GM18520 (cell line): ENCODE results near the gene NAV3.
"Not testable (repeated sequence)": the region's sequence is repeated elsewhere in the genome, so short reads cannot be mapped to it uniquely, and the experiment has no call there.

Experiments used
- ATAC-seq: cut with Tn5 transposase; IDR thresholded peaks from one replicate; pipeline ENCODE4 v1.9.1; 2021; ENCODE audit not compliant: unreplicated experiment

Gene NAV3

DNA sequence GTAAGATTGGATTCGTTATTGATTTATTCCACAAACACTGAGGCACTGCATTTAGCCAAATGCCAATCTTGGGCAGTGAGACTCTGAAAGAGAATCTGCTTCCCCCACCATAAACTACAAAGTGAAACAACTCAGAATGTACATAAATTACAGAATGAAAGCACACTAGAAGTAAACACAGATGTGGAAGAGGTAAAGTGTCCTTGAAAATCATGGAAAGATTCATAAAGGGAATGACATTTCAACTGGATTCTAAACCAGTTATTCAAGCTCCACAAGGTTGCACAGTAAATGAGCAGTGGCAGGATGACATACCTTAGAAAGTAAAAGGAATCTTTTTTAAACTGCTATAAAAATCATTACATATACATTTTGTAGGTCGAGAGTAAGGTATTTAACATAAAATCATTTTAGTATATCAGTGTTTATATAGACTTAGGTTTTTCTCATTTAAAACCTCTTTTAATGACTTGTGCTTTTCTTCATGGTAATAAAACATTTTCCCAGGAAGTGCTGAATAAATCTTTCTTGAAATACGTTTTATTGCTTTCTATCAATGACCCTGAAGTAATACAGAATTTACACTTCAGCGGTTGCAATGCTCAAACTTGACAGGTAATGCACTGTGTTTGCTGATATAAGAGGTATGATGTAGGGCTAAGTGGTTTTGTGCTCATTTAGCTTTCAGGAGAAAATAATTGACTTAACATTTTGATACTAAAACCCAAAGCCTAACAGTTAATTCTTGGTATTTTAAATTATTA, 270.6 kb downstream of the NAV3 start:
- ATAC-seq, result no peak

DNA sequence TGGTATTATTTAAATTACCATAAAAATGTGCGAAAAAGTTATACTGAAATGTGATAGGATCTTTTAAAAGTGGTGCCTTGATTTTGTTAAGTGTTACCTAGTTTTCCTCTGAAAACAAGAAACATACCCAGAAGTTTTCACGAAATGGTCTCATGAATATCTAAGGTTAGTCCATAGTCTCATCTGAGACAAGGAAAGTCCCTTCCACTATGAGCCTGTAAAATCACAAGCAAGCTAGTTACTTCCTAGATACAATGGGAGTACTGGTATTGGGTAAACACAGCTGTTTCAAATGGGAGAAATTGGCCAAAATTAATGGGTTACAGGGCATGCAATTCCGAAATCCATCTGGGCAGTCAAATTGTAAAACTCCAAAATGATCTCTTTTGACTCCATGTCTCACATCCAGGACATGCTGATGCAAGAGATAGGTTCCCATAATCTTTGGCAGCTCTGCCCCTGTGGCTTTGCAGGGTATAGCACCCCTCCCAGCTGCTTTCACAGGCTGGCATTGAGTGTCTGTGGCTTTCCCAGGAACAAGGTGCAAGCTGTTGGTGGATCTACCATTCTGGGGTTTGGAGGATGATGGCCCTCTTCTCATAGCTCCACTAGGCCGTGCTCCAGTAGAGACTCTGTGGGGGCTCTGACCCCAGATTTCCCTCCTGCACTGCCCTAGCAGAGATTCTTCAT, 271.4 kb downstream of the NAV3 start:
- ATAC-seq, result no peak

DNA sequence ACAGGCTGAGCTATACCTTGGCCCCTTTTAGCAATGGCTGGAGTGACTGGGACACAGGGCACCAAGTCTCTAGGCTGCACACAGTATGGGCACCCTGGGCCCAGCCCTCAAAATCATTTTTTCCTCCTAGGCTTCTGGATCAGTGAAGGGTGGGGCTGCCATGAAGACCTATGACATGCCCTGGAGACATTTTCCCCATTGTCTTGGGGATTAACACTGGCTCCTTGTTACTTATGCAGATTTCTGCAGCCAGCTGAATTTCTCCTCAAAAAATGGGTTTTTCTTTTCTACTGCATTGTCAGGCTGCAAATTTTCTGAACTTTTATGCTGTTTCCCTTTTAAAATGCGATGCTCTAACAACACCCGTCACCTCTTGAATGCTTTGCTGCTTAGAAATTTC, 272.1 kb downstream of the NAV3 start:
- ATAC-seq, result not testable (repeated sequence)

DNA sequence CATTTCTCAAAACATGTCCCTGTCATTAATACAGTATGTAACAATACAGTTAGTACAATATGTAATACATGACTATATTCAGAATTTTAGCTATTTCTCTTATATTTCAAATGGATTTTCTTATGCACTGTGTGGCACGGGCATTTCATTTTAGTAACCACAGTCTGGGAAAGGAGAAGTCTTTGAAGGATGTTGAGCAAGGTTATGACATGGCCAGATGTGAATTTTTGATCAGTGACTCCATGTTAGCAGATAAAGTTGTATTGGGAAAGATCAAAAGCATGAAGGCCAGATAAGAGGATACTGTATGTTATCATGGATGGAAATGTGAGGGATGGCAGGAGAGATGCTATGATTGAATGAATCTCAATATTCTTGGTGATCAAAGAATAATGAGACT, 285.2 kb downstream of the NAV3 start:
- ATAC-seq, result no peak

DNA sequence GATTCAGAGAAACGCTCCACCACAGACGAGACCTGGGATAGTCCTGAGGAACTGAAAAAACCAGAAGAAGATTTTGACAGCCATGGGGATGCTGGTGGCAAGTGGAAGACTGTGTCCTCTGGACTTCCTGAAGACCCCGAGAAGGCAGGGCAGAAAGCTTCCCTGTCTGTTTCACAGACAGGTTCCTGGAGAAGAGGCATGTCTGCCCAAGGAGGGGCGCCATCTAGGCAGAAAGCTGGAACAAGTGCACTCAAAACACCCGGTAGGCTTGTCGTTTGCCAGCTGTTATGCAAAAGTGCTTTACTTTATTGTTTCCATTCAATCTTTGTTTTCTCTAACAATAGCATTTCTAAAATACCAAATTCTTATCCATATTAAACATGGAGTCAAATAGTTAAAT, 287.3 kb downstream of the NAV3 start:
- ATAC-seq, result no peak

DNA sequence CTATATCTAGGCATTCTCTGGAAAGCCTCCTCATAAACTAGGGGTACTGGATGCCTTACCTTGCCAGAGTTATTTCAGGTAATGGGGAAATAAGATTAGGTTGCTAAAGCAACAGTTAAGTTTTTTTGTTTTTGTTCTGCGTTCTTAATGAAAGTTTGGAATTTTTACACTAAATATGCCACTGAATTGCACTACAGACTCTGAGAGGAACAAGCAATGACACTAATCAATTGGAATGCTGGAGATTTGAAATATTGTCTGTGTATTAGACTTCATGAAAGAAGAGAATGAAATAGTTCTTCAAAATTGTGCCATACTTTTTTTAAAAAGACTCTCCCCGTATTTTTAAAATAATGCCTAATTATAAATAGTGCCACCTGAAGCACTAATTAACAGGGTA, 287.8 kb downstream of the NAV3 start:
- no peak for ATAC-seq

DNA sequence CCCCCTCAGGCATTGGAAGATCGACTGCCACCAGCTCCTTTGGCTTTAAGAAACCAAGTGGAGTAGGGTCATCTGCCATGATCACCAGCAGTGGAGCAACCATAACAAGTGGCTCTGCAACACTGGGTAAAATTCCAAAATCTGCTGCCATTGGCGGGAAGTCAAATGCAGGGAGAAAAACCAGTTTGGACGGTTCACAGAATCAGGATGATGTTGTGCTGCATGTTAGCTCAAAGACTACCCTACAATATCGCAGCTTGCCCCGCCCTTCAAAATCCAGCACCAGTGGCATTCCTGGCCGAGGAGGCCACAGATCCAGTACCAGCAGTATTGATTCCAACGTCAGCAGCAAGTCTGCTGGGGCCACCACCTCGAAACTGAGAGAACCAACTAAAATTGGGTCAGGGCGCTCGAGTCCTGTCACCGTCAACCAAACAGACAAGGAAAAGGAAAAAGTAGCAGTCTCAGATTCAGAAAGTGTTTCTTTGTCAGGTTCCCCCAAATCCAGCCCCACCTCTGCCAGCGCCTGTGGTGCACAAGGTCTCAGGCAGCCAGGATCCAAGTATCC, 288.7 kb downstream of the NAV3 start:
- no peak for ATAC-seq

DNA sequence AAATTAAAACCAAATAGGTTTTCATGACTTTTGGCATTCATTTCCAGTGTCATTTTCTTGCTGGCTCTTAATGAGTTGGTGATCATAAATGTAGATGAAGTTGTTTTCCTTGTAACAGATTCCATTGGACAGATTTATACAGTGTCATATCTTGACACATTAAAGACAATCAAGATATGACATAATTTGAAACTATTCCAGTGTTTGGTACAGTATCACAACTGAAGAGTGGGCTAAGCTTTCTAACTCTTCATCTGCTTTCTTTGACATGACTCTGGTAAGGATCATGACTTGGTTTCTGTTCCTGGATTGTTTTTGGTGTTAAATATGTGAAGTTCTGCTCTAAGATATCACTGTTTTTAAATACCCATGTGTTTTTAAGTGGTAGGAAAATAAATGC, 289.6 kb downstream of the NAV3 start:
- no peak for ATAC-seq

DNA sequence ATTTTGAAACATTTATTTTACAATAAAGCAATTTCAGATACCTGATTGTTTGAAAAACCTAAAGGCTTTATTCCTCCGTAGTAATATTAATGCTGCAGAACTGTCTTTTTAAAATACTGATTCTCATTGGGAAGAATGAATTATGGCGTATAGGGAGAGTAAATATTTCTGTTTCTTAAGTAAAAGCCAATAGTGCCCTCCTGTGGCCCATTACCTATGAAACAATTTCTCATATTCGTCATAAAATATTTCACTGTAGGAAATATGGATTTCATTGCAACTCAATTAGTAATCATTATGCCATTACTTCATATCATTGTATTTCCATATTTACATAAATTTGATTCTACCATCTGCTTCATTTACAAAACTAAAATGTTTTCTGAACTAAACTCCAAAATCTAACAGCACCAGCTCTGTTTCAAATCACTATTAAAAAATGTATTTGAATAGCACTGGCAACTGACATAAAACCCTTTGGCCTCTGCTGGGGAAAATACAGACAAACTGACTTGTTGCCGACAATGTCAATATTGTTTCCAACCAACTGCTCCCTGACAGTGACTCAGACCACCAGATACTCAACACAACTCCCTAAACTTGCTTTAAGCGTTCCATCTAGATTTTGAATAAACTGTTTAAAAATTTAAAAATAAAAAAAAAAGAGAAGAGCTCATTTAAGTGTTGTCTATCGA, 290.3 kb downstream of the NAV3 start:
- no peak for ATAC-seq

DNA sequence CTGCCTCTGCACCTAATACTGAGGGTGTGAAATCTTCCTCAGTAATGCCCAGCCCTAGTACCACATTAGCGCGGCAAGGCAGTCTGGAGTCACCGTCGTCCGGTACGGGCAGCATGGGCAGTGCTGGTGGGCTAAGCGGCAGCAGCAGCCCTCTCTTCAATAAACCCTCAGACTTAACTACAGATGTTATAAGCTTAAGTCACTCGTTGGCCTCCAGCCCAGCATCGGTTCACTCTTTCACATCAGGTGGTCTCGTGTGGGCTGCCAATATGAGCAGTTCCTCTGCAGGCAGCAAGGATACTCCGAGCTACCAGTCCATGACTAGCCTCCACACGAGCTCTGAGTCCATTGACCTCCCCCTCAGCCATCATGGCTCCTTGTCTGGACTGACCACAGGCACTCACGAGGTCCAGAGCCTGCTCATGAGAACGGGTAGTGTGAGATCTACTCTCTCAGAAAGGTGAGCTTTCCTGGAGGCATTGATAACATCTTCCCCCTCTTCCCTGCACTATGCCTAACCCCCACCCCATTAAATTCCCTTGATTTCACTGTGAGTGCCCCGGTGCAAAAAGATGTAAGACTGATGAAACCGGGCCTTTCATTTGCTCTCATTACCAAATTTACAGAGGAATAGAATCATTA, 291.4 kb downstream of the NAV3 start:
- ATAC-seq, result no peak

DNA sequence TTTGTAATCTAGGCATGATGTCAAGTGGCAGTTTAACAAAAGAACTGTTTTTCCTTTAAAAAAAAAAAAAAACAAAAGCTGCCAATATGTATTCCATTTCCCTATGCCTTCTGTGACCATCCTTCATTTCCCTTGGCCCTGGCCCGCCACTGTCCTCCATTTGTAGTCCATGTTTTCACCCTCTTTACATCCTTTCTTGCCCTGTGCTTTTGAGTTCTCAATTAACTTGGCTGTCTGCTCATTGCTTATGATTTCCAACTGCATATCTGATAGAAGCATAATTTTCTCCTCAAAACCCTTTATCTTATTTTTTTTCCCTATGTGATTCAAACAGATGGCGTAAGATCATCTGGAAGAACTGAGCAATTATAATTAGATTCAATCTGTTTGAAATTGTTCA, 297.5 kb downstream of the NAV3 start:
- ATAC-seq, result no peak

DNA sequence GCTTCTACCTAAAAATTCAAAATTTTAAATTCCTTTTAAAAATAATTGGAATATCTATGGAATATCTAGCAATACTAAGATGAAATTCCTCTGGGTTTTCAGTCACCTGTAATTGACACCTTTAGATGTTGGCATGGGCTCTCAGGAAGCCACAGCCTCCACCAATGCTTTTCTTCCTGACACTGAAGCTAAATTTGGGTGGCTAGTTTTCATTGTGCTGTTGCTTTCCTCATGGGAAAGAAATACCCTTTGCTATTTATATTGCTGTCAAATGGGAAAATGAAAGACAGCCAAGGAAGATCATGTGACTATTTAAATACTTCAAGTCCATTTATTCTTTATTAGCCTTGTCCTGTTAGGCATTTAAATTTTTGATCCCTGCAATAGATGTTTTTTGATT, 313.0 kb downstream of the NAV3 start:
- no peak for ATAC-seq

DNA sequence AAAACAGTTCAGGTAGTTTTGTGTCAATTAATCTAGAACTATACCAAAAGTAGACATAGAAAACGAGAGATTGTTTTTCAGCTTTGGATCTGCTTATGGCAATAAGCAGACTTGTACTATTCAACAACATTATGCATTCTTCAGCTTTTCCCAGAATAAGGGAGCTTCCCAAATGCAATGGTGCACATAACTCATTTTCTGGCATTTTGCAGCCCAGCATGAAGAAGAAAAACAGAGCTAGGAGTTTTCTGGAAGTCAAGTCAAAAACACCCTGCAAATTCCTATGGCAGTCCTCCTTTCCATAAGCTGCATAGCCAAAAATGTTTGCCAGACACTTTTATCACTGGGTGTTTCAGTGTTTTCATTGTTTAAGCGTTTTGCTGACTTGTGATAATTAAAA, 314.7 kb downstream of the NAV3 start:
- ATAC-seq, result no peak

DNA sequence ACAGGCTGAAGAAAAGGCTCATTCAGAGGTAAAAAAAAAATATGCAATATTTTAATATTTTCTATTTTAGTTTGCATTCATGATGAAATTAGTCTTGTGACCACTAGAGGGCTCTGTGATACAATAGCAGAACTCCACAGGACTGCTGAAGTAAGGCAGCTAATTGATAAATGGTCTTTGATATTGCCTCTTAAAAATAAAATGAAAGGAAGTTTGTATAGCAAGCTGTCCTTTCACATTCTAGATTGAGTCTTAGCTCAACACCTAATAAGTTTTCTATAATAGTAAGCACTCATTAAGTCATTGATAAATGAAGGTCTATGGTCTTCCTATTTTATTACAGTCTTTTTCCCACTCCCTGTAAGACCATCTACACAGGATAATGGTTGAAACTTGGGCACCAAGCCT, 315.7 kb downstream of the NAV3 start:
- ATAC-seq, result no peak

DNA sequence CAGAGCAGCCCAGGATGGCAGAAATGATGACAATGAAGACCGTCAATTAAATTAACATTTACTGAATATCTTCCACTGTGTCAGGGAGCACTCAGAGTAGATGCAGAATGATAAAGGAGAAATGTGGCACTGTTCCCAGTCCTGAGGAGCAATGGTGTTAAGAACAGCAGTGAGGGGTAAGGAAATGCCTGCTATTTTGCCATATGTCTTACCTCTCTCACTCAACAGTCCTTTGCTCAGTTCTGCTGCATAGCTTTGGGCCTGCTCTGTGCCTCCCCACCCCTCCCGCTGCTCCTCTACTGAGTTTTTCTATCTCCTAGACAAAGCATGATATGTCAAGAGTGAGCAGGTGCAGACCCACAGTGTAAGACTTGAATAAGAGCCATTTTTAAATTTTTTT, 318.8 kb downstream of the NAV3 start:
- no peak for ATAC-seq

DNA sequence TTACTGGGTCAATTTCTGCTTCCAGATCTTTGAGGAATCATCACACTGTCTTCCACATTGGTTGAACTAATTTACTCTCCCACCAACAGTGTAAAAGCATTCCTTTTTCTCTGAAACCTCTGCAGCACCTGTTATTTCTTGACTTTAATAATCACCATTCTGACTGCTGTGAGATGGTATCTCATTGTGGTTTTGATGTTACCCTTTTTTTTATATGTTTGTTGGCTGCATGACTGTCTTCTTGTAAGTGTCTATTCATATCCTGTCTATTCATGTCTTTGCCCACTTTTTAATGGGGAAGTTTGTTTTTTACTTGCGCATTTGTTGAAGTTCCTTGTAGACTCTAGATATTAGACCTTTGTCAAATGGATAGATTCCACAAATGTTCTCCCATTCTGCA, 324.9 kb downstream of the NAV3 start:
- no peak for ATAC-seq

DNA sequence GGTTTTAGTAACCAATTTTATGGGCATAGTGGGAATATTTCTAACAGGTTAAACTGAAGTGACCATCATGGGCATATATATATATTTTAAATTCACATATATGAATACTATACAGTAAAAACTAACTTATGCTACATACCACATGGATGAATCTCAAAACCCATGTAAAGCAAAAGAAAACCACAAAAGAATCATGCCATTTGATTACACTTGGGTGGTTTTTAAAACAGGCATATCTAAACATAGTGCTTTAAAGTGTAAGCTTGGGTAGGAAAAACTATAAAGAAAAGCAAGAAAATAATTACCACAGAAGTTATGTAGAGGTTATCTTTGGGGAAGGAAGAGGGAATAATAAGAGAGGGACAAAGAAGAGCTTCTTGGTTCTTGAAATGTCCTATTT, 326.1 kb downstream of the NAV3 start:
- ATAC-seq, result no peak

DNA sequence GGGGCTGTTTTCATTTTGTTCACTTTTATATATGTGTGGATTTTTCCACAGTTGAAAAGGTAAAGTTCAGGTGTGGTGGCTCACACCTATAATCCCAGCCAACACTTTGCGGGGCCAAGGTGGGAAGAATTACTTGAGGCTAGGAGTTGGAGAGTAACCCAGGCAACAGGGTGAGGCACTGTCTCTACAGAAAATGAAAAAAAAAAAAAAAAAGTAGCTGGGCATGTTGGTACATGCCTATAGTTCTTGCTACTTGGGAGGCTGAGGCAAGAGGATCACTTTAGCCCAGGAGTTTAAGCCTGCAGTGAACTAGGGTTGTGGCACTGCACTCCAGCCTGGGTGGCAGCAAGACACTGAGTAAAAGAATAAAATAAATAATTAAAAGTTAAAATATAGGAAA, 326.5 kb downstream of the NAV3 start:
- ATAC-seq, result no peak

DNA sequence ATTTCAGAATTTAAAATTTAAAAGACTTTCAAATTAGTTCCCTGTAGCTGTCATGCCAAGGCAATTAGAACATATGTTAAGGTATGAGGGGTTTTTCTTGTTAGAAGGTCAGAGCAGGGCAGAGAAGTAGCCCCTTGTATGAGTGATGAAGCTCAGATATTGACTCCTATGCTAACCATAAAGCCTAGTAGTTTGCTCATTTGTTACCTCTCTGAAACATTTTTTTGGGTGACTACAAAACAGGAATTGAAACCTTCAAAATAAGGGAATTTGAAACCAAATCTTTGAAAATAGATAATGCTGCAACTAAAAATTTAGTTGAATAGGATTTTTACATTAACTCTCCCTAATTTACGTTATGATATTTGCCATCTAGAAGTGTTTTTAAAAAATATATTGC, 333.5 kb downstream of the NAV3 start:
- ATAC-seq, result no peak

DNA sequence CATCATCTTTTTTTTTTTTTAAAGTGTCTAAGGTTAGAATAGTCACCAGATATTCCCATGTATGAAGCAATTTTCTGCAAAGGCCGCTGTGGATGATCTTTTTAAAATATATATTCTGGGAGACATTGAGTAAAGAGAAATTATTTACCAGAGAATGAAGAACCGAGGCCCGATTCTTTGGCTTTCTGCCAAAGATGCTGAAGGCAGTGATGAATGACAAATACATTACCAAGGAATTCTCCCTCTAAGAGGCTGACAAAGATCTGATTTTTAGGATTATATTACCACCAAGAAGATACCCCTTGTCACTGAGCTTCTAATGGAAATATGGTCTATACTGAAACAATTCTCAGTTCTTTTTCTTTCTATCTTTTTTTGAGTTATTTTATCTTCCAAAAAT, 336.8 kb downstream of the NAV3 start:
- ATAC-seq, result no peak

DNA sequence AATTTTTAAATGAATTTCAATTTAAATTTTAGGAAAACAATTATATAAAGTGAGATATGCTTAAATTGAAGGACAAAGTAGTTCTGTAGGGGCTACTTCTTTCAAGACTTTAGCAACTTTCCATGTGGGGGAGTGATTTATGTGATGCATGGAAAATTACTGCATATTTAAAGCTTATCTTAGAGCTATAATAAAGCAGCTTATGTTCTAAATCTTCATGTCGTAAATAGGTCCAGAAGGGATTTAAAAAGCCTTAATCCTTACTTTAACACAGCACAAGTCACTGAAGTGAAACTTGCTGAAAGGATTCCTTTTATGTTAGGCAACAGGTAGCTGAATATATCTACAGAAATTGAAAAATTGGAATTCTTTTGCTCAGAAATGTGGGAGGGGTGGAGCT, 340.4 kb downstream of the NAV3 start:
- ATAC-seq, result no peak
